NCI-H526 (cell line): ENCODE measurements around the gene RHOF.

ENCODE experiments used
- DNase-seq, 2 experiments: peaks; one replicate each; lab custom pipeline; 2025; lab: John Stamatoyannopoulos, UW

The RHOF gene

DNA sequence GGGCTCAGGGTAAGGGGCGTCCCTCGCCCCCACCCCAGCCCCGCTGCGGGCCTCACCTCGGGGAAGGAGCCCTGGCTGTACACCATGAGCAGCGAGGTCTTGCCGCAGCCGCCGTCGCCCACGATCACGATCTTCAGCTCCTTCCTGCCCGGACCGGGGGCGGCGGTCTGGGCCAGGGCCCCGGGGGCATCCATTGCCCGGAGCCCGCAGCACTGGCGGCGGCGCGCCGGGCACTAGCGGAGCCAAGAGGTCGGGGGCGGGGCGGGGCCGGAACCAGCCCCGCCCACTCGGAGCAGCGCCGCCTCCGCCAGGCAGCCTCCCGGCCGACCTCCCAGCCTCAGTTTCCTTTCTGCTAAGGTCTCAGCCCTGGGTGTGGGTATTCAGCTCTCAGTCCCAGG, at the start of gene RHOF:
Gene RHOF (minus strand): TSS at position 249 of the 398 bp plus-strand sequence. CDS start 55 bp downstream, at position 194.
- peak in 1 of 2 experiments; percentile 63 for DNase-seq

- DNase-seq = no peak
These were observed 46.7 kb upstream of the RHOF start for GRCh38 chr12:121839993-121840761.

DNA sequence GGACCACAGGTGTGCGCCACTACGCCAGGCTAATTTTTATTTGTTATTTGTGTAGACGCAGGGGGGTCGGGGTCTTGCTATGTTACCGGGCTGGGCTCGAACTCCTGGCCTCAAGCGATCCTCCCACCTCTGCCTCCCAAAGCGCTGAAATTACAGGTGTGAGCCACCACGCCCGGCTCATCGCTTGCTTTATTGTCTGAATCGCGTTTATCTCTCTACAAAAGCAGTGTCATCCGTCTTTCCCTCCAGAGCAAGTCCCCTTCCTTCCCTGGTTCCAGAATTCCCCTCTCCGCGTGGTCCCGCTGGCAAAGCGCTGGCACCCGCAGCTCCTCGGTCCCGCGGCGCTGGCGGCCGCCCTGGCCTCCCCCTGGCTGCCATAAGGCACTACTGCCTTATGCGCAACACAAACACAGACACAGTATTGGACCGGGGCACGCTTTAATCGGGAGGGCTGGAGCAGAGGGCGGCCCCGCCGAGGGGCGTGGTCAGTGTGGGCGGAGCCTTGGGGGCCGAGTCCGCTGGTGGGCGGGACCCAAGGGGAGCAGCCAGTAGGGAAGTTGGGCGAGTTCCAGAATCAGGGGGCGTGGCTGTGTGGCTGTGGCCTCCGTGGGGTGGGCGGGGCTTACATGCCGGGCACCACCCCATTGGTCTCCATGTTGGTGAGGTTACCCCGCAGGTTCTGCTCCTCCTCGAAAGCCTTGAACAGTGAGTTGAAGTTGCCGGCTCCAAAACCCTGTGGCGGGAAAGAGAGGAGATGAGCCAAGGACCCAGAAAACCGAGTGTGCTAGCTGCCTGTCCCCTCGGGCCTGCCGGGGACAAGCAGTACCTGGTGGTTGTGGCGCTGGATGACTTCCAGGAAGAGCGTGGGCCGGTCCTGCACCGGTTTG, 45.9 kb upstream of the RHOF start:
- DNase-seq = peak; percentile 90 to 99

DNA sequence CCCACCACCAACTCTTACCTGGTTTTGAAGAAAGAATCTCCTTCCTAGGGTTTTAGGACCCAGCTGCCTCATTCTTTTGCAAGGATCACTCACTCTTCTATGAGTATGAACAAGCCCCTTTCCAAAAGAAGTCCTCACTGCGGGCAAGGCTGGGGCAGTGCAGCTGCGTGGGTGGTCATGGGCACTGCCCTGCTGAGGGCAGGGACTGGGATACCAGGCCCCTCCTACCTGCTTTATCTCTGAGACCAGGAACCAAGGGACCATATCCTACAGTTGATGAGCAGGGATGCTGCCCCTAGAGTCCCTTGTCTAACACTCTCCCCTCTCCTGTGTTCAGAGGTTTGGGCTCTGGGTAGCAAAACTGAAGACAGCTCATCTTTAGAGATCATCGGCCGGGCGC, 44.6 kb upstream of the RHOF start:
- no peak for DNase-seq

DNA sequence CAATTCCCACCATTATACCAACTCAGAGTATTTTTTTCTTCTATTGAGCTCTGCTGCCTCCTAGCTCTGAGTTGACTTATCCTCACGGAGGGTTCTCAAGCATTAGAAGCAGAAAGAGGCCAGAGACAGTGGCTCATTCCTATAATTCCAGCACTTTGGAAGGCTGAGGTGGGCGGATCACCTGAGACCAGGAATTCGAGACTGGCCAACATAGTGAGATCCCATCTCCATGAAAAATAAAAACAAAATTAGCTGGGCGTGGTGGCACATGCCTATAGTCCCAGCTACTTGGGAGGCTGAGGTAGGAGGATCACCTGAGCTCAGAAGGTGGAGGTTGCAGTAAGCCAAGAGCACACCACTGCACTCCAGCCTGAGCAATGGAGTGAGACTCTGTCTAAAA, 44.2 kb upstream of the RHOF start:
- DNase-seq = no peak

GRCh38 chr12:121831571-121832245, 38.2 kb upstream of the RHOF start:
- no peak for DNase-seq

GRCh38 chr12:121830588-121831265, 37.2 kb upstream of the RHOF start:
- no peak for DNase-seq

- no peak for DNase-seq
These were observed 36.6 kb upstream of the RHOF start for GRCh38 chr12:121830134-121830533.

DNA sequence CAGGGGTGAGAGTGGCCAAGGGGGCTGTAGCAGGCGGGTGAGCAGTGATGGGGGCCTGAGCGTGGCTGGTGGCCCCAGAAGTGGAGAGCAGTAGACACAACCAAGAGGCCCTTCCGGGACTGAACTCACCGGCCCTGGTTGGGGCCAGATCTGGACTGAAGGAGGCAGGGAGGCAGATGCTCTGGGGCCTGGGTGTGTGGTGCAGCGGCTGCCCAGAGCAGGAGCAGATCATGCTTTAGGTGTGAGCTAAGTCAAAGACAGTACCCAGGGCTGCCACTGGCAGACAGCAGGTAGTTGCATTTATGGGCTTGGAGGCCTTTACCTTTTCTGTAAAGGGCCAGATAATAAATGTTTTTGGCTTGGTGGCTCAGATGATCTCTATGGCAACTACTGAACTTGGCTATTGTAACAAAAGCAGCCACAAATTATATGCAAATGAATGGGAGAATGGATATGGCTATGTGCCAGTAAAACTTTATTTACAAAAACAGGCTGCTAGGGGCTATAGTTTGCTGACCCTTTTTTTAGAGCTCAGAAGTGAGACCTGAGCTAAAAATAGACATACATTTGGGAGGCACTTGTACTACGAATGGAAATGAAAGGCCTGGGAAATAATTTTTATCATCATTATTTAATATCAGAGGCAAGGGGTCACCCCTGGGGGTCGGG, 35.9 kb upstream of the RHOF start:
- peak; percentile 14 to 46 for DNase-seq

- DNase-seq = no peak
These were observed 35.3 kb upstream of the RHOF start for GRCh38 chr12:121828826-121829225.

- DNase-seq = no peak
These were observed 34.8 kb upstream of the RHOF start for GRCh38 chr12:121828306-121828705.

DNA sequence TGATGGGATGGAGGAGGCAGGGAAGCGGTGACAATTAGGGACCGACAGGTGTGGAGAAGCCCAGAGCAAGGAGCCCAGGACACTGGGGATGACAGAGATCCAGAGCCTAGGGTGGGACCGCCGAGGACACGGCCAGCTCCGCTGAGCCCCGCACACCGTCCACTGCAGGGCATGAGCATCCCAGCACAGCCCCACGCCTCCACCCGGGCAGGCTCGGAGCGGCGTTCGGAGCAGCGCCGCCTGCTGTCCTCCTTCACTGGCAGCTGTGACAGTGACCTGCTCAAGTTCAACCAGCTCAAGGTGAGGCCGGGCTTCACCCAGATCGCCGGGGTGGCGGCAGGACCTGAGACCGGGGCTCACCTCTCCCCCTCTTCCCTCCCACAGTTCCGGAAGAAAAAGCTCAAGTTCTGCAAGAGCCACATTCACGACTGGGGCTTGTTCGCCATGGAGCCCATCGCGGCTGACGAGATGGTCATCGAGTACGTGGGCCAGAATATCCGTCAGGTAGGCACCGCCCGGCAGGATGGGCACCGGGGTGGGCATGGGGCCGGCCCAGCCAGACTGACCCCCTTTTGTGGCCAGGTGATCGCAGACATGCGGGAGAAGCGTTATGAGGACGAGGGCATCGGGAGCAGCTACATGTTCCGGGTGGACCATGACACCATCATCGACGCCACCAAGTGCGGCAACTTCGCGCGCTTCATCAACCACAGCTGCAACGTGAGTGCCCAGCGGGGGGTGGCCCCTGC, 34.0 kb upstream of the RHOF start:
- DNase-seq = no peak

DNA sequence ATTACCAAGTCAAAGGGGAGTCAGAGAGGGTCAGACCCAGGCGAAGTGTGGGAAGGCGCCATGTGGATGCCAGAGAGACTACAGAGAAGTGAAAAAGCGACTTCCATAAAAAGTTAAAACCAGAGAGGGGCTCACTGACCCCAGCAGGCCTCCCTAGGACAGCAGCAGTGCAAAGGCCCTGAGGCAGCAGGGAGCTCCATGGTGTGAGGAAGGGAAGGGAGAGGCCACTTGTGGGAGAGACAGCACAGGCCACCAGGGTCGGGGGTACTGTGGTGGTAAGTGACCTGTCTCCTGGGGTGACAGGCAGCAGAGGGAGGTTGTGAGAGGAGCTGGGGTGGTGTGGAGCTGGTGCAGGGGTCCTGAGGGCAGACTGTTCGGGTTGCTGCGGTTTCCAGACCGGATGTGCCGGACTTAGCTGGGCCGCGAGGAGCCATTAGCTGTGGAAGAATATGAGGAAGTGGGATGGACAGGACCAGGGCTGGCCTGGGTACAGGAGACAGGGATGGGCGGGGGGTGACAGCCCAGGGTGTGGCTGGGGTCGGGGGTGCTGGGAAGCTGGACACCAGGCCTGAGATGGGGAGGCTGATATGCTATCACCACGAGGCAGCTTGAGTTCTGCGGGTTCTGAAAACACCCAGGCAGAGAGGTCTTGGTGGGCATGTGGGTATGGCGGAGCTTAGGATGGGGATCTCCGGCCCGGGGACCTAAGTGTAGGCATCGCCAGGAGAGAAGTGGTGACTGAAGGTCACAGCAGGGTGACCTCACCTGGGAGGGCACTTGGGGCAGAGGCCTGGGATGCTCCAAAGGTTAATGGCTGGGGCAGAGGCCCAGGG, 33.0 kb upstream of the RHOF start:
- no peak for DNase-seq

DNA sequence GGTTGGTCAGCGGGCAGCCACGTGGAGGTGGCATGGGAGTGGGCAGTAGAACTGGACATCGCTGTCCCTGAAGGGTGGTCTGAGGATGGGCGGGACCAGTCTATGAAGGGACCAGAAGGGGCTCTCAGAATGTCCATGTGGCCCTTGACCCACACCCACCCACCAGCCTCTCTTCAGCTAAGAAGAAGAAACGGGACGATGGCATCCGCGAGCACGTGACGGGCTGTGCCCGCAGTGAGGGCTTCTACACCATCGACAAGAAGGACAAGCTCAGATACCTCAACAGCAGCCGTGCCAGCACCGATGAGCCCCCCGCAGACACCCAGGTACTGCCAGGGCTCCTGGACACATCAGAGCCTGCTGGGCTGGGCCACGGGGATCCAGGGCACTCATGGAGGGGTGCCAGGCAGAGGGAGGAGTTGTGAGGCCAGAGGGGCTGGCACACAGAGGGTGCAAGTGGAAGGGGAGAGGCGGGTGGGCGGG, 31.6 kb upstream of the RHOF start:
- DNase-seq = no peak

DNA sequence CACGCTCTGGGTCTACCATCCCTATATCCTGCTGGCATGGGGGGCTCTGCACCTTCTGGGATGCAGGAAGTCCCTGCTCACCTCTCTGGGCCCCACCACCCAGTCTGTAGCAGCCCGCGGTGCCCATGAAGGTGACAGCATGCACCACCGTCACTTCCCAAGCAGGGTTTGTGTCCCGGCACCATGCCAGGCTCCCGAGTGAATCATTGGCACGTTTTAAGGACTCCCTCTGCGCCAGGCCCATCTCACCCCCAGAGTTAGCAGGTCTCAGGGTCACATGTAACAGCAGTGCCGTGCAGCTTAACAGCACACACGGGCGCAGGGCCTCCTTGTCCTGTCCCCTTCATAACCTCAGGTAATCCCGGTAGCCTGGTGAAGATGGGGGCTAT, 30.2 kb upstream of the RHOF start:
- DNase-seq = no peak

GRCh38 chr12:121823101-121823726, 29.7 kb upstream of the RHOF start:
- DNase-seq = no peak

DNA sequence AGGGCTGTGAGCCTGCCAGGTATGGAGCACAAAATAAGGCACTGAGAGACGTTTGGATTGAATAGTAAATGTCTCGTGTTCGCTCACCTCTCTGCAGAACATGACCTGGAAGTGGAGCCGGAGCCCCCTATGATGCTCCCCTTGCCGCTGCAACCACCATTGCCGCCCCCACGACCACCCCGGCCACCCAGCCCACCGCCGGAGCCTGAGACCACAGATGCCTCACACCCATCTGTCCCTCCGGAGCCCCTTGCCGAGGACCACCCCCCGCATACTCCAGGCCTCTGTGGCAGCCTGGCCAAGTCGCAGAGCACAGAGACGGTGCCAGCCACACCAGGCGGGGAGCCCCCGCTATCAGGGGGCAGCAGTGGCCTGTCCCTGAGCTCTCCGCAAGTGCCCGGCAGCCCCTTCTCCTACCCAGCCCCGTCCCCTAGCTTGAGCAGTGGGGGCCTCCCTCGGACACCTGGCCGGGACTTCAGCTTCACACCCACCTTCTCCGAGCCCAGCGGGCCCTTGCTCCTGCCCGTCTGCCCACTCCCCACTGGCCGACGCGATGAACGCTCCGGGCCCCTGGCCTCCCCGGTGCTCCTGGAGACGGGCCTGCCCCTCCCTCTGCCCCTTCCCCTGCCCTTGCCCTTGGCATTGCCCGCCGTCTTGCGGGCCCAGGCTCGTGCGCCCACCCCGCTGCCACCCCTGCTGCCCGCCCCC, 29.1 kb upstream of the RHOF start:
- no peak for DNase-seq

- no peak for DNase-seq
These were observed 26.6 kb upstream of the RHOF start for GRCh38 chr12:121820056-121820455.
